Psoas muscle (tissue), 8 donors: ENCODE data around the gene LRP3. TPM values are rescaled to one million over a fixed set of nuclear protein-coding genes. Genes with fewer than 3 reads are reported as not detected.

ENCODE experiments used
- ATAC-seq, 4 donors: fragments of 200-7000 bp; cut with Tn5 transposase; one replicate each; pipeline ENCODE4 v1.9.1; 2020; ENCODE audit warnings: moderate library complexity in 3 of 4, mild to moderate bottlenecking in 2 of 4
- DNase-seq, 2 donors: peaks; one replicate each; pipeline ENCODE4 v3.0.0-alpha.2; 2020
- H3K27ac ChIP-seq: fragments of 200-600 bp; one replicate; pipeline ENCODE4 v1.8.0; 2022
- H3K27me3 ChIP-seq, 3 donors: fragments of 200-600 bp in 1 of 3; one replicate each; pipeline versions ENCODE4 v1.6.1 to v1.8.0; 2013 to 2022; ENCODE audit warnings: low read length in 2 of 3, mild to moderate bottlenecking in 2 of 3, moderate library complexity in 1 of 3; ENCODE audit not compliant: insufficient read depth in 3 of 3
- H3K36me3 ChIP-seq, 2 donors: fragments of 200-600 bp in 1 of 2; one replicate each; pipeline versions ENCODE4 v1.6.1 to v1.8.0; 2013 to 2022; ENCODE audit warnings: low read depth in 1 of 2, mild to moderate bottlenecking in 1 of 2, moderate library complexity in 1 of 2; ENCODE audit not compliant: insufficient read depth in 1 of 2
- H3K4me1 ChIP-seq: fragments of 200-600 bp; one replicate; pipeline ENCODE4 v1.8.0; 2022
- H3K4me3 ChIP-seq: fragments of 200-600 bp; one replicate; pipeline ENCODE4 v1.8.0; 2022; ENCODE audit warnings: mild to moderate bottlenecking
- H3K9me3 ChIP-seq: fragments of 200-600 bp; one replicate; pipeline ENCODE4 v1.8.0; 2022
- WGBS, 3 donors: extraction: QIAGEN DNeasy Blood & Tissue Kit; methylation state at CpG; one replicate each; pipeline versions ENCODE4 v1.1.6 to v1.1.7; 2013; 5-methylcytosine and 5-hydroxymethylcytosine counted together
- intact Hi-C, 2 donors: fragments of 100-400 bp; cut with DNase I; formaldehyde crosslinking; loops; one replicate each; pipeline versions ENCODE4 v1.11.0 to v1.14.2; 2022
- polyA plus RNA-seq, 3 donors: library from polyadenylated mRNA; stranded (reverse); fragments of 200-250 nt; gene quantifications; one replicate each; pipeline ENCODE4 v1.2.3, GENCODE V29; 2013
- total RNA-seq, 4 donors: library from RNA; stranded (reverse); fragmentation: NEBNext Ultra II Directional in 2 of 4; extraction: Animal tissue kit (Norgen Biotek cat#: 25700) in 2 of 4; gene quantifications; one replicate each; pipeline versions ENCODE4 v1.2.1 to v1.2.4, GENCODE V29; 2021 to 2023
- TF ChIP-seq, protein P1 (sequence below): fragments of 200-600 bp; IDR thresholded peaks from one replicate; pipeline ENCODE4 v1.8.0; 2022; ENCODE audit warnings: antibody characterized with exemption
- donor health status: healthy with polysubstance abuse.
- donor health status: DM: no; HTN: no; CAD: no; lungs with moderate emphysema.
- donor health status: Bipolar disorder and iron deficiency.
- donor health status: healthy.
- donor health status: DM: yes; HTN: yes; CAD: no.
- donor health status: DM: no; HTN: no; CAD: no.
- donor health status: DM: no; HTN: no; CAD: no.
- donor health status: DM: yes; HTN: yes; CAD: no.

Gene LRP3
- total and polyA plus RNA-seq, 7 donors, result 10.7 to 25.1 (median 18.8) TPM

DNA sequence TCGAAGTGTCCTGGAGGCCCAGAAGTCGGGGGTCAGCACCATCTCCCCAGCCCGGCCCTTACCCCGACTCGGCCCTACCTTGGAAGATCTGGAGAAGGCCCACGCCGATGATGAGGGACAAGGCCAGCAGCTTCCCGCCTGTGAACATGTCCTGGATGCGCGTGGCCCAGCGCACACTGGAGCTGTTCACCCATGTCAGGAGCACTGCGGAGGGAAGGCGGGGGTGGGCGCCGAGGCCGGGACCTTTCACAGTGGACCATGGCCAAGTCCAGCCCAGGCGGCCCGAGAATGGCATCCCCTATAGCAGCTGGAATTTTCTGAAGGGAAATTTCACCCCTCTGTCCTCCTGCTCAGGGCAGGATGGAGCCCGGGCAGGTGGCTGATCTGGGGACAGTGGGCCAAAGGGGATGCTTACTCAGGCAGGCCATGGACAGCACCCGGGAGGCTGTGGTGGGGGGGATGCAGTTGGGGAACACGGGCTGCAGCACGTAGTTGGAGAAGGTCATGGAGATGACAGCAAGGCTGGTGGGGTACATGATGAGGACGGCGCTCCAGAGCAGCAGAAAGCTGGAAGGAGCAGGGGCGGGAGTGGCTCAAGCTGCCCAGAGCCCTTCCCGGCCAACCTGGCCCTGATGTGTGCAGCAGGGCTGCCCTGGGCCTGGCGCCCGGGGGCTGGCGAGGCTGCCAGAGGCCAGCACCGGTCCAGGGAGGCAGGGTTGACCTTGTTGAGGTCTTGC, 18.5 kb downstream of the LRP3 start:
- Histone ChIP-seq H3K27ac (no peak overlapping the region), H3K4me3 (no peak overlapping the region), H3K4me1 (no peaks in the 10 kb centered on the region), H3K27me3 (no peaks in the 10 kb centered on the region), H3K9me3 (no peaks in the 10 kb centered on the region), H3K36me3 (peaks cover 0 to 4% of the 10 kb centered on the region in 2 donors)
- DNase-seq, result peak in 1 of 2 donors; percentile 45
- TF ChIP-seq, protein P1, sequence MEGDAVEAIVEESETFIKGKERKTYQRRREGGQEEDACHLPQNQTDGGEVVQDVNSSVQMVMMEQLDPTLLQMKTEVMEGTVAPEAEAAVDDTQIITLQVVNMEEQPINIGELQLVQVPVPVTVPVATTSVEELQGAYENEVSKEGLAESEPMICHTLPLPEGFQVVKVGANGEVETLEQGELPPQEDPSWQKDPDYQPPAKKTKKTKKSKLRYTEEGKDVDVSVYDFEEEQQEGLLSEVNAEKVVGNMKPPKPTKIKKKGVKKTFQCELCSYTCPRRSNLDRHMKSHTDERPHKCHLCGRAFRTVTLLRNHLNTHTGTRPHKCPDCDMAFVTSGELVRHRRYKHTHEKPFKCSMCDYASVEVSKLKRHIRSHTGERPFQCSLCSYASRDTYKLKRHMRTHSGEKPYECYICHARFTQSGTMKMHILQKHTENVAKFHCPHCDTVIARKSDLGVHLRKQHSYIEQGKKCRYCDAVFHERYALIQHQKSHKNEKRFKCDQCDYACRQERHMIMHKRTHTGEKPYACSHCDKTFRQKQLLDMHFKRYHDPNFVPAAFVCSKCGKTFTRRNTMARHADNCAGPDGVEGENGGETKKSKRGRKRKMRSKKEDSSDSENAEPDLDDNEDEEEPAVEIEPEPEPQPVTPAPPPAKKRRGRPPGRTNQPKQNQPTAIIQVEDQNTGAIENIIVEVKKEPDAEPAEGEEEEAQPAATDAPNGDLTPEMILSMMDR, result no peak
- intact Hi-C loops, result no loop called here
- peak in 2 of 4 donors; percentile 51 to 60 for ATAC-seq
- 60 to 67% (median 65%) methylated on average over 30 of the region's 30 CpGs for WGBS, 3 donors

DNA sequence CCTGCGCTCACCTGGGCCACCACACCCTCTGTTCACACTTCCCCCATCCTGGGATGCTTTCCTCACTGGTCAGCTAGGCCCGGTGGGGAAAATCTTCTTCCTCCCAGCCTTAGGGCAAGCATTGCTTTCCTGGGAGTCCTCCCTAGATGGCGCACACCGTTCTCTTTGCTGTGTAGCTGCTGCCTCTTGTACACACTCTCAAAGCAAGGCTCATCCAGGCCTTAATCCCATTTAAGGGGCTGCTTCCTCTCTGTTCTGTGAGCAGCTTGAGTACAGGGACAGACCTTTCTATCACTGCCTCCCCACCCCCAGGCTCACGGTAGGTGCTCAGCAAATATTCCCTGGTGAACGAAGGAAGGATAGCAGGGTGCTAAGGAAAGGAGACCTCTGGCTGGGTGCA, 20.5 kb downstream of the LRP3 start:
- Histone ChIP-seq H3K27ac (no peak overlapping the region), H3K4me3 (no peak overlapping the region), H3K36me3 (no peaks in the 10 kb centered on the region), H3K27me3 (no peaks in the 10 kb centered on the region), H3K4me1 (no peaks in the 10 kb centered on the region), H3K9me3 (no peaks in the 10 kb centered on the region)
- intact Hi-C loops, result no loop called here
- DNase-seq, result peak in 1 of 2 donors; percentile 26
- 55 to 58% (median 57%) methylated on average over 6 of the region's 6 CpGs for WGBS, 3 donors
- TF ChIP-seq, protein P1, result no peak
- no peak for ATAC-seq

DNA sequence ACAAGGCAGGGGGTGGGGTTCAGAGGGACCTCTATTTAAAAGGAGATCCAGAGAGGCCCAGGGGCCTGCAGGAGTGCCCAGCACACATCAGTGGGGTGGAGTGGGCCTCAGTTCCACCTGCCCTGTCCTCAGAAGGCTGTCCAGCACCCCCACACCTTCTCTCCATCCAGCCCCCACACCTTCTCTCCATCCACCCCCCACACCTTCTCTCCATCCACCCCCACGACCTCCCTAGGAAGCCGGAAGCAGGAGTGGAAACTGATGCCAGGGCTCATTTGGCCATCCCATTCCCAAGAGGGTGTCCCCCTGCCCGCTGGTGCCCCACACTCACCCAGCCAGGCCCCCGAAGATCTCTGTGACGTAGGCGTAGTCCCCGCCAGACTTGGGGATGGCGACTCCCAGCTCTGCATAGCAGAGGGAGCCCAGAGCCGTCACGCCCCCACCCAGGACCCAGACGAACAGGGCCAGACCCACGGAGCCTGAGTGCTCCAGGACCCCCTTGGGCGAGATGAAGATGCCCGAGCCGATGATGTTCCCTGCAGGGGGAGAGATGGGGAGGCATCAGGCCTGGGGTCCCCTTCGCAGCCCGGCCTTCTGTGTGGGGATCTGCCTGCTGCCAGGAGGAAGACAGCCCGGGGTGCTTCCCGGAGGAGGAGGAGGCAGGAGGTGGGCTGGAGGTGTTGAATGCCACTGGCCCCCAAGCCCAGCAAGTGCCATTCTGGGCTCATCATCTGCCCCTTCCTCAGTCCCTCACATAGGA, 21.5 kb downstream of the LRP3 start:
- intact Hi-C loops, result no loop called here
- H3K9me3 ChIP-seq, result no peaks in the 10 kb centered on the region
- DNase-seq (peak in 1 of 2 donors; percentile 20), ATAC-seq (no peak)
- no peaks in the 10 kb centered on the region for H3K36me3 ChIP-seq
- no peak overlapping the region for H3K4me3 ChIP-seq
- no peaks in the 10 kb centered on the region for H3K4me1 ChIP-seq
- H3K27me3 ChIP-seq, result peaks cover 0 to 2% (median 0%) of the 10 kb centered on the region in 3 donors
- TF ChIP-seq, protein P1, result no peak
- 83 to 91% (median 88%) methylated on average over 17 to 19 of the region's 19 CpGs for WGBS, 3 donors
- no peak overlapping the region for H3K27ac ChIP-seq

DNA sequence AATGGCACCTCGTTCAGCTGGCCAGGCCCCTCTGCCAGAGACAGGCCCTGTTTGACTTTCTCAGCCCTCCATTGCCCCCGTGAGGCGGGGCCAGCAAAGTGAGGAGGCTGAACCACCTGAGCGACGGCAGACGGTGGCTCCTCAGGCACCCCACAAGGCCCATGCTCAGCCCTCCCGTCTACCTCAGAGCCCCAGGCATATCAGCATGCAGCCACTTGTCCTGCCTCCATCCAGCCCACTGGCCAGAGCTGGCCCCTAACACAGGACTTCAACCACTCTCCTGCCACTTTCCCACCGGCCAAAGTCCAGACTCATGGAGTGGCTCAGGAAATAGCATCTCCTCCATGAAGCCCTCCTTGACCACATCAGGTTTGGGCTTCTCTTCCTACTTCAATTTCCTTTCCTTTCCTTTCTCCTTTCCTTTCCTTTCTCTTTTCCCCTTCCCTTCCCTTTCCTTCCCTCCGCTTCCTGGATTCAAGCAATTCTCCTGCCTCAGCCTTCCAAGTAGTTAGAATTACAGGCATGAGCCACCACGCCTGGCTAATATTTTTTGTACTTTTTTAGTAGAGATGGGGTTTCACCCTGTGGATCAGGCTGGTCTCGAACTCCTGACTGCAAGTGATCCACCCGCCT, 22.2 kb downstream of the LRP3 start:
- peaks cover 0 to 2% (median 0%) of the 10 kb centered on the region in 3 donors for H3K27me3 ChIP-seq
- H3K27ac ChIP-seq, result no peak overlapping the region
- no peaks in the 10 kb centered on the region for H3K9me3 ChIP-seq
- no peak overlapping the region for H3K4me3 ChIP-seq
- H3K36me3 ChIP-seq, result no peaks in the 10 kb centered on the region
- 58 to 63% (median 59%) methylated on average over 12 of the region's 12 CpGs for WGBS, 3 donors
- ATAC-seq (no peak), DNase-seq (no peak)
- intact Hi-C loops, result no loop called here
- TF ChIP-seq, protein P1, result no peak
- H3K4me1 ChIP-seq, result no peaks in the 10 kb centered on the region
